Neural cell (in vitro differentiated cells): Measurements from ENCODE around the gene TSNAXIP1. TPM values are rescaled to one million over a fixed set of nuclear protein-coding genes. Genes with fewer than 3 reads are reported as not detected.
A peak's percentile ranks its signal among the peaks of the same experiment; 100 is the strongest.

Experiments used
- H2AFZ ChIP-seq: fragments of 200-600, 300-800 bp; sonication (generic), shearing (Covaris generic); 2 replicates; pipeline ENCODE4 v1.6.0; 2014; ENCODE audit warnings: low read depth, mild to moderate bottlenecking, antibody characterized with exemption, low read length, moderate library complexity
- H3F3A ChIP-seq: fragments of 200-600 bp; shearing (Covaris generic); 2 replicates; pipeline ENCODE4 v1.6.1; 2016; ENCODE audit warnings: mild to moderate bottlenecking, moderate library complexity, mixed read lengths, antibody characterized with exemption, low read length; ENCODE audit not compliant: insufficient read depth, poor library complexity, severe bottlenecking
- H3K27ac ChIP-seq: fragments of 200-600, 300-800 bp; sonication (generic), shearing (Covaris generic); 2 replicates; pipeline ENCODE4 v1.5.1; 2014; ENCODE audit warnings: mild to moderate bottlenecking, low read length, moderate library complexity
- H3K27me3 ChIP-seq: fragments of 300-800, 200-600 bp; sonication (generic), shearing (Covaris generic); 2 replicates; pipeline ENCODE4 v1.6.0; 2014; ENCODE audit warnings: mild to moderate bottlenecking, low read depth, low read length, moderate library complexity; ENCODE audit not compliant: insufficient read depth
- H3K36me3 ChIP-seq: fragments of 300-800, 200-600 bp; sonication (generic), shearing (Covaris generic); 2 replicates; pipeline ENCODE4 v1.5.1; 2014; ENCODE audit warnings: mild to moderate bottlenecking, antibody characterized with exemption, low read length, moderate library complexity; ENCODE audit not compliant: insufficient read depth
- H3K4me2 ChIP-seq: fragments of 300-800, 200-600 bp; sonication (generic), shearing (Covaris generic); 2 replicates; pipeline ENCODE4 v1.6.0; 2014; ENCODE audit warnings: mild to moderate bottlenecking, low read length
- H3K4me3 ChIP-seq: fragments of 300-800, 200-600 bp; sonication (generic), shearing (Covaris generic); 2 replicates; pipeline ENCODE4 v1.5.1; 2014; ENCODE audit warnings: mild to moderate bottlenecking, low read length, moderate library complexity
- H3K79me2 ChIP-seq: fragments of 200-600 bp; shearing (Covaris generic); replicated peaks from 2 replicates; pipeline ENCODE4 v1.6.0; 2014; ENCODE audit warnings: mild to moderate bottlenecking, low read length, moderate library complexity; ENCODE audit not compliant: insufficient read depth
- H3K9ac ChIP-seq: fragments of 300-800, 200-600 bp; sonication (generic), shearing (Covaris generic); 2 replicates; pipeline ENCODE4 v1.6.1; 2016; ENCODE audit warnings: mild to moderate bottlenecking, low read length, mixed read lengths
- H3K9me2 ChIP-seq: fragments of 200-600 bp; shearing (Covaris generic); 2 replicates; pipeline ENCODE4 v1.6.1; 2016; ENCODE audit warnings: mild to moderate bottlenecking, low read length, mixed read lengths; ENCODE audit not compliant: insufficient read depth
- H3K9me3 ChIP-seq: fragments of 200-600, 300-800 bp; sonication (generic), shearing (Covaris generic); 2 replicates; pipeline ENCODE4 v1.6.1; 2016; ENCODE audit warnings: mild to moderate bottlenecking, mixed run types, low read length, moderate library complexity, mixed read lengths
- H4K20me1 ChIP-seq: fragments of 200-600 bp; shearing (Covaris generic); 2 replicates; pipeline ENCODE4 v1.6.1; 2016; ENCODE audit warnings: mild to moderate bottlenecking, mixed run types; ENCODE audit not compliant: insufficient read depth
- CTCF ChIP-seq: fragments of 450-650 bp; IDR thresholded peaks from 2 replicates; pipeline ENCODE4 v1.5.1; 2014; ENCODE audit warnings: antibody characterized with exemption, mild to moderate bottlenecking, moderate library complexity; ENCODE audit not compliant: poor library complexity, severe bottlenecking
- EP300 ChIP-seq: fragments of 450-650 bp; conservative IDR thresholded peaks from 2 replicates; pipeline ENCODE4 v1.6.1; 2014; ENCODE audit warnings: antibody characterized with exemption, mild to moderate bottlenecking, moderate library complexity; ENCODE audit not compliant: poor library complexity, severe bottlenecking
- EZH2 ChIP-seq: fragments of 200-600, 300-800 bp; shearing (Covaris generic), sonication (generic); IDR thresholded peaks from 2 replicates; pipeline ENCODE4 v1.6.1; 2014; ENCODE audit warnings: antibody characterized with exemption, low read length, borderline replicate concordance, mild to moderate bottlenecking; ENCODE audit not compliant: insufficient read depth, poor library complexity, severe bottlenecking
- MXI1 ChIP-seq: fragments of 450-650 bp; conservative IDR thresholded peaks from 2 replicates; pipeline ENCODE4 v1.6.1; 2014; ENCODE audit warnings: antibody characterized with exemption, mild to moderate bottlenecking; ENCODE audit not compliant: poor library complexity, severe bottlenecking
- POLR2AphosphoS5 ChIP-seq: IDR thresholded peaks from 2 replicates; pipeline ENCODE4 v1.6.1; 2012
- RAD21 ChIP-seq: fragments of 450-650 bp; conservative IDR thresholded peaks from 2 replicates; pipeline ENCODE4 v1.6.1; 2014; ENCODE audit warnings: antibody characterized with exemption, mild to moderate bottlenecking, moderate library complexity
- REST ChIP-seq: IDR thresholded peaks from 2 replicates; pipeline ENCODE4 v1.6.1; 2012; ENCODE audit warnings: borderline replicate concordance
- SMC3 ChIP-seq: fragments of 450-650 bp; conservative IDR thresholded peaks from 2 replicates; pipeline ENCODE4 v1.6.1; 2014; ENCODE audit warnings: antibody characterized with exemption, mild to moderate bottlenecking, moderate library complexity; ENCODE audit not compliant: poor library complexity
- TAF1 ChIP-seq: IDR thresholded peaks from 2 replicates; pipeline ENCODE4 v1.6.1; 2012; ENCODE audit warnings: low read depth
- polyA plus RNA-seq: library from polyadenylated mRNA; depleted of rRNA; stranded (reverse); fragments of >200 nt; gene quantifications from 2 replicates; pipeline ENCODE4 v1.2.3, GENCODE V29; 2014

TSNAXIP1 gene
- polyA plus RNA-seq, 1 donor from 2014 or later: 31.0 TPM

- Histone ChIP-seq H3K4me2 (peak within 1 kb of the TSS; percentile 79), H4K20me1 (no peaks in the 10 kb centered on the region), H3K36me3 (no peaks in the 10 kb centered on the region), H3K27ac (peak within 1 kb of the TSS; percentile 97), H3F3A (no peaks in the 10 kb centered on the region), H2AFZ (peak within 1 kb of the TSS; percentile 73), H3K9me2 (no peaks in the 10 kb centered on the region), H3K9me3 (no peaks in the 10 kb centered on the region), H3K27me3 (no peaks in the 10 kb centered on the region), H3K9ac (peak within 1 kb of the TSS; percentile 96), H3K79me2 (peaks cover 26% of the 10 kb centered on the region), H3K4me3 (peak within 1 kb of the TSS; percentile 97)
- peak; percentile 33 for TF ChIP-seq TAF1
- TF ChIP-seq CTCF: peak; percentile 98
- TF ChIP-seq REST: no peak
- peak; percentile 64 for TF ChIP-seq SMC3
- peak; percentile 18 for TF ChIP-seq EP300
- no peak for TF ChIP-seq RAD21
- peak; percentile 38 for TF ChIP-seq POLR2AphosphoS5
- peak; percentile 75 for TF ChIP-seq MXI1
- no peak for TF ChIP-seq EZH2
Measured at GRCh38 chr16:67841816-67842508, 35.3 kb downstream of the TSNAXIP1 start, which contains the start of gene THAP11. Gene THAP11, plus strand, starts transcription at chr16:67842320. Its CDS starts 235 bp downstream, at chr16:67842555.

- peaks cover 33% of the 10 kb centered on the region for H3K79me2 ChIP-seq
- H3K4me2 ChIP-seq: peak overlapping the region; percentile 79
- H3K9me2 ChIP-seq: no peaks in the 10 kb centered on the region
- peak; percentile 87 for TF ChIP-seq REST
- TF ChIP-seq RAD21: peak; percentile 42
- peak; percentile 51 for TF ChIP-seq POLR2AphosphoS5
- no peak for TF ChIP-seq EZH2
- TF ChIP-seq EP300: no peak
- peak; percentile 90 for TF ChIP-seq TAF1
- no peak for TF ChIP-seq MXI1
- peak; percentile 47 for TF ChIP-seq SMC3
- TF ChIP-seq CTCF: peak; percentile 74
- no peaks in the 10 kb centered on the region for H3F3A ChIP-seq
- no peaks in the 10 kb centered on the region for H4K20me1 ChIP-seq
- H3K36me3 ChIP-seq: no peaks in the 10 kb centered on the region
- H3K4me3 ChIP-seq: peak overlapping the region; percentile 97
- no peaks in the 10 kb centered on the region for H3K9me3 ChIP-seq
- peak overlapping the region; percentile 97 for H3K27ac ChIP-seq
- H3K9ac ChIP-seq: peak overlapping the region; percentile 96
- H2AFZ ChIP-seq: peak overlapping the region; percentile 41
- H3K27me3 ChIP-seq: no peaks in the 10 kb centered on the region
Measured at GRCh38 chr16:67842509-67843342, 36.0 kb downstream of the TSNAXIP1 start.
